ENCODE measurements around the gene SRSF3. TPM values are rescaled to one million over a fixed set of nuclear protein-coding genes. Genes with fewer than 3 reads are reported as not detected.

Gene SRSF3
- total and polyA plus RNA-seq, 3 donors from 2014 or later: 180 to 289 (median 183) TPM

GRCh38 chr6:36556281-36556680 lies 37.9 kb upstream of the SRSF3 start:
- Histone ChIP-seq H3K9me3 (no peaks in the 10 kb centered on the region), H3K4me3 (no peak overlapping the region), H3K27me3 (no peaks in the 10 kb centered on the region), H3K4me1 (no peaks in the 10 kb centered on the region), H3K36me3 (ENCODE audit: low read depth, missing control alignments) (no peaks in the 10 kb centered on the region), H3K27ac (no peak overlapping the region)
- intact Hi-C loops (cut with DNase I; ENCODE audit: low total_unique reads): no loop called here
- WGBS, 2 donors: 91 to 94% methylated on average over 5 of the region's 5 CpGs
- no peak for DNase-seq
- TF ChIP-seq CTCF (IDR thresholded peaks at IDR 0.05) (no peak), POLR2A (IDR thresholded peaks at IDR 0.05) (no peak)

GRCh38 chr6:36559011-36559793 lies 35.0 kb upstream of the SRSF3 start:
- Histone ChIP-seq H3K27me3 (no peaks in the 10 kb centered on the region), H3K27ac (no peak overlapping the region), H3K9me3 (no peaks in the 10 kb centered on the region), H3K36me3 (ENCODE audit: low read depth, missing control alignments) (no peaks in the 10 kb centered on the region), H3K4me1 (no peaks in the 10 kb centered on the region), H3K4me3 (no peak overlapping the region)
- intact Hi-C loops (cut with DNase I; ENCODE audit: low total_unique reads): no loop called here
- no peak for DNase-seq
- 65 to 70% methylated on average over 7 of the region's 7 CpGs for WGBS, 2 donors
- no peak for TF ChIP-seq POLR2A (IDR thresholded peaks at IDR 0.05)
- no peak for TF ChIP-seq CTCF (IDR thresholded peaks at IDR 0.05)

GRCh38 chr6:36560822-36561221 lies 33.3 kb upstream of the SRSF3 start:
- intact Hi-C loops (cut with DNase I; ENCODE audit: low total_unique reads): no loop called here
- Histone ChIP-seq H3K9me3 (no peaks in the 10 kb centered on the region), H3K36me3 (ENCODE audit: low read depth, missing control alignments) (no peaks in the 10 kb centered on the region), H3K4me3 (no peak overlapping the region), H3K4me1 (no peaks in the 10 kb centered on the region), H3K27me3 (no peaks in the 10 kb centered on the region), H3K27ac (no peak overlapping the region)
- TF ChIP-seq POLR2A (IDR thresholded peaks at IDR 0.05): no peak
- 96 to 100% methylated on average over 4 of the region's 4 CpGs for WGBS, 2 donors
- no peak for DNase-seq

- no peak for DNase-seq
- WGBS, 2 donors: 70 to 73% methylated on average over 3 of the region's 3 CpGs
- intact Hi-C loops (cut with DNase I; ENCODE audit: low total_unique reads): no loop called here
- H3K36me3 ChIP-seq (ENCODE audit: low read depth, missing control alignments): no peaks in the 10 kb centered on the region
- H3K4me1 ChIP-seq: no peaks in the 10 kb centered on the region
- no peak overlapping the region for H3K27ac ChIP-seq
- H3K4me3 ChIP-seq: no peak overlapping the region
- no peaks in the 10 kb centered on the region for H3K9me3 ChIP-seq
- no peaks in the 10 kb centered on the region for H3K27me3 ChIP-seq
- TF ChIP-seq POLR2A (IDR thresholded peaks at IDR 0.05): no peak
- TF ChIP-seq CTCF (IDR thresholded peaks at IDR 0.05): no peak
These were observed 30.8 kb upstream of the SRSF3 start for GRCh38 chr6:36563237-36563927.

- Histone ChIP-seq H3K4me3 (no peak overlapping the region), H3K4me1 (no peaks in the 10 kb centered on the region), H3K27ac (no peak overlapping the region), H3K36me3 (ENCODE audit: low read depth, missing control alignments) (no peaks in the 10 kb centered on the region), H3K27me3 (no peaks in the 10 kb centered on the region), H3K9me3 (no peaks in the 10 kb centered on the region)
- TF ChIP-seq POLR2A (IDR thresholded peaks at IDR 0.05) (no peak), CTCF (IDR thresholded peaks at IDR 0.05) (no peak)
- DNase-seq: no peak
- WGBS, 2 donors: 84 to 85% methylated on average over 4 of the region's 4 CpGs
- intact Hi-C loops (cut with DNase I; ENCODE audit: low total_unique reads): no loop called here
These were observed 30.3 kb upstream of the SRSF3 start for GRCh38 chr6:36563928-36564284.

Measured in testis (tissue), 3 donors.